H1 (cell line): ENCODE data around the gene CCDC60. TPM values are rescaled to one million over a fixed set of nuclear protein-coding genes. Genes with fewer than 3 reads are reported as not detected.

Experiments used
- EZH2 ChIP-seq: fragments of 200-600 bp; sonication (generic); IDR thresholded peaks from 2 replicates; pipeline ENCODE4 v1.7.1; 2012; ENCODE audit warnings: low read depth, mild to moderate bottlenecking, moderate library complexity, low read length, inconsistent platforms; ENCODE audit not compliant: severe bottlenecking
- FOSL1 ChIP-seq: IDR thresholded peaks from 2 replicates; pipeline ENCODE4 v1.6.1; 2011; ENCODE audit warnings: mild to moderate bottlenecking, low read depth, low read length, moderate library complexity; ENCODE audit not compliant: insufficient read depth
- MAFK ChIP-seq: IDR thresholded peaks from 2 replicates; pipeline ENCODE4 v1.6.1; 2012; ENCODE audit warnings: low read depth, mild to moderate bottlenecking, improper control_type of control experiment, low read length
- POU5F1 ChIP-seq: IDR thresholded peaks from 2 replicates; pipeline ENCODE4 v1.6.1; 2011; ENCODE audit warnings: low read depth, mild to moderate bottlenecking, low read length, moderate library complexity
- RBBP5 ChIP-seq: IDR thresholded peaks from 2 replicates; pipeline ENCODE4 v1.7.1; 2012; ENCODE audit warnings: low read depth, mild to moderate bottlenecking, inconsistent platforms, low read length, moderate library complexity, borderline replicate concordance
- polyA plus RNA-seq, 7 experiments: library from polyadenylated mRNA; depleted of rRNA in 3 of 7; stranded (reverse) in 5 of 7; unstranded in 2 of 7; fragments of >200 nt in 5 of 7; fragments of 200-250 nt in 2 of 7; gene quantifications; 1 replicate in 5 of 7; 2 replicates in 1 of 7; 4 replicates in 1 of 7; pipeline versions ENCODE4 v1.2.1 to v1.2.3, GENCODE V29; 2011 to 2013; ENCODE audit warnings: missing spikeins in 2 of 7, mixed read lengths in 2 of 7
- total RNA-seq: library from RNA; stranded (reverse); fragmentation: NEBNext Ultra II Directional; extraction: Animal tissue kit (Norgen Biotek cat#: 25700); gene quantifications from 2 replicates; pipeline ENCODE4 v1.2.1, GENCODE V29; 2021

The CCDC60 gene
- total and polyA plus RNA-seq, 2 of the 8 experiments (the other 6 are each of a cell fraction or from before 2014, with no cell fraction given): 0.05 TPM; not detected in 1

DNA sequence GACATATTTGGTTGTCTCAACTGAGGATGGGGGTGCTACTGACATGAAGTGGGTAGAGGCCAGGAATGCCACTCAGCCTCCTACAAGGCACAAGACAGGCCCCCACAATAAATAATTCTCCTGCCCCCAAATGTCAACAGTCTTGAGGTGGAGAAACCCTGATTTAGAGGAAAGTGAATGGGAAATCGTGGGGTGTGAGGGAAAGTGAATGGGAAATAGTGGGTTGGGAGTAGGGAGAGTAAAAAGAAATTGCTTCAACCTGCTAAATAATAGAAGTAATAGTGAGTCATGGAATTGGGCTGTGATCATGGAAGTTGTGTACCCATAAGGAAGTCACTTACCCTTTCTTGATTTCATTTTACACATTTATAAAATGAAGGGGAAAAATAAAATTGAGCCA lies 242.4 kb downstream of the CCDC60 start (continued):
- TF ChIP-seq FOSL1 (no peak), RBBP5 (no peak), MAFK (no peak), POU5F1 (no peak), EZH2 (no peak)
